SK-N-SH (cell line): ENCODE data around the gene TBCD. TPM values are rescaled to one million over a fixed set of nuclear protein-coding genes. Genes with fewer than 3 reads are reported as not detected.

ENCODE experiments used
- CTCF ChIA-PET: fragments of 300-600, 350-600 bp; formaldehyde crosslinking; extraction: SDS; loops from one replicate; lab custom pipeline; 2021; lab: Yijun Ruan, JAX
- POLR2A ChIA-PET: fragments of 350-600 bp; sonication (Branson Sonifier 250); formaldehyde crosslinking; extraction: SDS; loops from one replicate; lab custom pipeline; 2020; ENCODE audit warnings: antibody characterized with exemption, inconsistent platforms; lab: Yijun Ruan, JAX
- DNase-seq: peaks from one replicate; pipeline ENCODE4 v3.0.0; 2012
- H2AFZ ChIP-seq: fragments of 200-600 bp; sonication (generic); 2 replicates; pipeline ENCODE4 v1.8.1; 2016; ENCODE audit warnings: antibody characterized with exemption, mild to moderate bottlenecking, low read depth
- H3F3A ChIP-seq: fragments of 200-600 bp; sonication (generic); replicated peaks from 2 replicates; pipeline ENCODE3; 2016; ENCODE audit warnings: antibody characterized with exemption, mild to moderate bottlenecking; ENCODE audit not compliant: insufficient read depth
- H3K27ac ChIP-seq, 2 experiments: fragments of 200-500 bp in 1 of 2; fragments of 200-600 bp in 1 of 2; sonication (Bioruptor generic) in 1 of 2; sonication (generic), shearing (Covaris generic) in 1 of 2; 2 replicates each; pipeline versions ENCODE4 v1.5.1 to v1.6.1; 2014 to 2016; ENCODE audit warnings: low read depth in 2 of 2, inconsistent platforms in 1 of 2, low read length in 1 of 2, mild to moderate bottlenecking in 1 of 2, mixed read lengths in 1 of 2
- H3K27me3 ChIP-seq: fragments of 200-600 bp; sonication (generic), shearing (Covaris generic); 2 replicates; pipeline ENCODE4 v1.6.1; 2016; ENCODE audit warnings: mixed run types; ENCODE audit not compliant: insufficient read depth
- H3K36me3 ChIP-seq, 2 experiments: fragments of 200-500 bp in 1 of 2; fragments of 200-600 bp in 1 of 2; sonication (Bioruptor generic) in 1 of 2; sonication (generic) in 1 of 2; replicated peaks in 1 of 2; 2 replicates each; pipeline versions ENCODE3 to v1.5.1; 2014 to 2016; ENCODE audit warnings: low read length in 1 of 2, mild to moderate bottlenecking in 1 of 2; ENCODE audit not compliant: insufficient read depth in 2 of 2, control insufficient read depth in 1 of 2
- H3K4me1 ChIP-seq, 2 experiments: fragments of 200-500 bp in 1 of 2; fragments of 200-600 bp in 1 of 2; sonication (Bioruptor generic) in 1 of 2; sonication (generic), shearing (Covaris generic) in 1 of 2; 2 replicates each; pipeline versions ENCODE4 v1.5.1 to v1.6.1; 2014 to 2016; ENCODE audit warnings: low read depth in 1 of 2, low read length in 1 of 2, mixed run types in 1 of 2; ENCODE audit not compliant: insufficient read depth in 2 of 2, control insufficient read depth in 1 of 2
- H3K4me2 ChIP-seq: fragments of 200-600 bp; sonication (generic), shearing (Covaris generic); 2 replicates; pipeline ENCODE4 v1.6.1; 2017; ENCODE audit warnings: mixed run types
- H3K4me3 ChIP-seq, 2 experiments: fragments of 200-500 bp in 1 of 2; fragments of 200-600 bp in 1 of 2; sonication (Bioruptor generic) in 1 of 2; sonication (generic), shearing (Covaris generic) in 1 of 2; 2 replicates each; pipeline versions ENCODE4 v1.5.1 to v1.8.1; 2014 to 2016; ENCODE audit warnings: low read depth in 2 of 2, inconsistent platforms in 1 of 2, low read length in 1 of 2, mild to moderate bottlenecking in 1 of 2, mixed read lengths in 1 of 2, moderate library complexity in 1 of 2
- H3K79me2 ChIP-seq: fragments of 200-600 bp; sonication (generic); 2 replicates; pipeline ENCODE4 v1.8.1; 2017; ENCODE audit warnings: mild to moderate bottlenecking; ENCODE audit not compliant: insufficient read depth
- H3K9ac ChIP-seq: fragments of 200-600 bp; sonication (generic); 2 replicates; pipeline ENCODE4 v1.6.1; 2017; ENCODE audit warnings: mixed run types
- H3K9me2 ChIP-seq: fragments of 200-600 bp; sonication (generic); 2 replicates; pipeline ENCODE4 v1.6.1; 2017; ENCODE audit warnings: mixed run types
- H3K9me3 ChIP-seq: fragments of 200-600 bp; sonication (generic); 2 replicates; pipeline ENCODE4 v1.6.1; 2017; ENCODE audit warnings: mixed run types, mild to moderate bottlenecking, moderate library complexity
- H4K20me1 ChIP-seq: fragments of 200-600 bp; sonication (generic); 2 replicates; pipeline ENCODE4 v1.6.1; 2017; ENCODE audit warnings: mild to moderate bottlenecking, mixed run types; ENCODE audit not compliant: insufficient read depth
- MEF2A ChIP-seq: IDR thresholded peaks from 2 replicates; pipeline ENCODE4 v1.4.0; 2012; ENCODE audit warnings: low read depth, borderline replicate concordance
- NFIC ChIP-seq: IDR thresholded peaks from 2 replicates; pipeline ENCODE4 v1.4.0; 2012; ENCODE audit warnings: borderline replicate concordance
- NRF1 ChIP-seq: IDR thresholded peaks from 2 replicates; pipeline ENCODE4 v1.6.1; 2012; ENCODE audit warnings: low read depth, mild to moderate bottlenecking, low read length
- POLR2AphosphoS5 ChIP-seq: IDR thresholded peaks from 2 replicates; pipeline ENCODE4 v1.6.1; 2012; ENCODE audit warnings: low read depth, low read length
- SIN3A ChIP-seq: IDR thresholded peaks from 2 replicates; pipeline ENCODE4 v1.6.1; 2012; ENCODE audit warnings: low read depth, mild to moderate bottlenecking, low read length, moderate library complexity, borderline replicate concordance
- SMC3 ChIP-seq: IDR thresholded peaks from 2 replicates; pipeline ENCODE4 v1.6.1; 2012; ENCODE audit warnings: low read depth, low read length, improper control_type of control experiment
- TCF12 ChIP-seq: IDR thresholded peaks from 2 replicates; pipeline ENCODE4 v1.4.0; 2012
- YY1 ChIP-seq: IDR thresholded peaks from 2 replicates; pipeline ENCODE4 v1.4.0; 2012; ENCODE audit warnings: low read depth, mild to moderate bottlenecking
- WGBS: methylation state at CpG from one replicate; pipeline ENCODE4 v1.1.6; 2017; ENCODE audit warnings: low lambda C conversion rate; 5-methylcytosine and 5-hydroxymethylcytosine counted together
- polyA plus RNA-seq, 3 experiments: library from polyadenylated mRNA; depleted of rRNA; stranded (reverse); fragments of >200 nt; gene quantifications; 2 replicates each; pipeline ENCODE4 v1.2.3, GENCODE V29; 2012
- TF ChIP-seq, protein P1 (sequence below): IDR thresholded peaks from 2 replicates; pipeline ENCODE4 v1.6.1; 2012; ENCODE audit warnings: mild to moderate bottlenecking, low read depth, low read length, moderate library complexity
- TF ChIP-seq, protein P2 (sequence below): IDR thresholded peaks from 2 replicates; pipeline ENCODE4 v1.4.0; 2012; ENCODE audit warnings: low read depth, borderline replicate concordance
- TF ChIP-seq, protein P3 (sequence below): IDR thresholded peaks from 2 replicates; pipeline ENCODE4 v1.4.0; 2012; ENCODE audit warnings: low read depth, borderline replicate concordance
- TF ChIP-seq, protein P4 (sequence below): fragments of 200-600 bp; sonication (generic); IDR thresholded peaks from 2 replicates; pipeline ENCODE4 v1.6.1; 2017; ENCODE audit warnings: antibody characterized with exemption, mild to moderate bottlenecking, moderate library complexity

Gene TBCD
- polyA plus RNA-seq, 1 of the 3 experiments (the other 2 are of a cell fraction), result 107 TPM

DNA sequence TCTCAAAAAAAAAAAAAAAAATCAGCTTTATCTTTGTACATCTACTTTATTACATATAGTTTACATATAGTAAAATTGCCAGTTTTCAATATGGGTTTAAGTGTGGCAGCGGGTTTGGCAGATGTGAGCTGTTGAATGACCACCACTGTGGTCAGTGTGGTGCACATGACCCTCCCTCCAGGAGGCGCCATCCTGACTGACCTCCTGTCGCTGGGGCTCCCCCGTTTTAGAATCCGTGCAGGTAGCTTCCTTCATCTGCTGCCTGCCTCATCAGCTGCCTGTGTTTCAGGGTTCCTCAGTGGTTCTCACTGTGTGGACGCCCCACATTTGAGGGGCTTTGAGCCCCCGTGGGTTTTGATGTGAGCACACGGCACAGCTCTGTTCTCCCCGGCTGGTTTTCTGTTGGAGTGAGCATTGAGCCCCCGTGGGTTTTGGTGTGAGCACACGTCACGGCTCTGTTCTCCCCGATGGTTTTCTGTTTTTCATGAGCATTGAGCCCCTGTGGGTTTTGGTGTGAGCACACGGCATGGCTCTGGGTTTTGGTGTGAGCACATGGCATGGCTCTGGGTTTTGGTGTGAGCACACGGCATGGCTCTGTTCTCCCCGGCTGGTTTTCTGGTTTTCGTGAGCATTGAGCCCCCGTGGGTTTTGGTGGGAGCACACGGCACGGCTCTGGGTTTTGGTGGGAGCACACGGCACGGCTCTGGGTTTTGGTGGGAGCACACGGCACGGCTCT lies 145.8 kb downstream of the TBCD start:
- Histone ChIP-seq H2AFZ (no peak overlapping the region), H3K36me3 (peaks cover 0 to 28% of the 10 kb centered on the region in 2 experiments), H3K4me2 (no peak overlapping the region), H3K4me1 (peaks cover 0 to 8% of the 10 kb centered on the region in 2 experiments; a peak in 1 of 4 replicates), H3K27me3 (no peaks in the 10 kb centered on the region)
- ChIA-PET CTCF (interaction anchor here (1.1 to 1.7 kb wide), 4 partner anchors 21 to 282 kb away, joined by 3 to 5 read pairs (median 4); no protein-coding TSS in a partner anchor), POLR2A (no interaction called here)
- TF ChIP-seq, protein P1, sequence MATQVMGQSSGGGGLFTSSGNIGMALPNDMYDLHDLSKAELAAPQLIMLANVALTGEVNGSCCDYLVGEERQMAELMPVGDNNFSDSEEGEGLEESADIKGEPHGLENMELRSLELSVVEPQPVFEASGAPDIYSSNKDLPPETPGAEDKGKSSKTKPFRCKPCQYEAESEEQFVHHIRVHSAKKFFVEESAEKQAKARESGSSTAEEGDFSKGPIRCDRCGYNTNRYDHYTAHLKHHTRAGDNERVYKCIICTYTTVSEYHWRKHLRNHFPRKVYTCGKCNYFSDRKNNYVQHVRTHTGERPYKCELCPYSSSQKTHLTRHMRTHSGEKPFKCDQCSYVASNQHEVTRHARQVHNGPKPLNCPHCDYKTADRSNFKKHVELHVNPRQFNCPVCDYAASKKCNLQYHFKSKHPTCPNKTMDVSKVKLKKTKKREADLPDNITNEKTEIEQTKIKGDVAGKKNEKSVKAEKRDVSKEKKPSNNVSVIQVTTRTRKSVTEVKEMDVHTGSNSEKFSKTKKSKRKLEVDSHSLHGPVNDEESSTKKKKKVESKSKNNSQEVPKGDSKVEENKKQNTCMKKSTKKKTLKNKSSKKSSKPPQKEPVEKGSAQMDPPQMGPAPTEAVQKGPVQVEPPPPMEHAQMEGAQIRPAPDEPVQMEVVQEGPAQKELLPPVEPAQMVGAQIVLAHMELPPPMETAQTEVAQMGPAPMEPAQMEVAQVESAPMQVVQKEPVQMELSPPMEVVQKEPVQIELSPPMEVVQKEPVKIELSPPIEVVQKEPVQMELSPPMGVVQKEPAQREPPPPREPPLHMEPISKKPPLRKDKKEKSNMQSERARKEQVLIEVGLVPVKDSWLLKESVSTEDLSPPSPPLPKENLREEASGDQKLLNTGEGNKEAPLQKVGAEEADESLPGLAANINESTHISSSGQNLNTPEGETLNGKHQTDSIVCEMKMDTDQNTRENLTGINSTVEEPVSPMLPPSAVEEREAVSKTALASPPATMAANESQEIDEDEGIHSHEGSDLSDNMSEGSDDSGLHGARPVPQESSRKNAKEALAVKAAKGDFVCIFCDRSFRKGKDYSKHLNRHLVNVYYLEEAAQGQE, result no peak
- TF ChIP-seq, protein P2, sequence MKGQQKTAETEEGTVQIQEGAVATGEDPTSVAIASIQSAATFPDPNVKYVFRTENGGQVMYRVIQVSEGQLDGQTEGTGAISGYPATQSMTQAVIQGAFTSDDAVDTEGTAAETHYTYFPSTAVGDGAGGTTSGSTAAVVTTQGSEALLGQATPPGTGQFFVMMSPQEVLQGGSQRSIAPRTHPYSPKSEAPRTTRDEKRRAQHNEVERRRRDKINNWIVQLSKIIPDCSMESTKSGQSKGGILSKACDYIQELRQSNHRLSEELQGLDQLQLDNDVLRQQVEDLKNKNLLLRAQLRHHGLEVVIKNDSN, result no peak
- TF ChIP-seq TCF12 (no peak), MEF2A (no peak), SIN3A (no peak), POLR2AphosphoS5 (no peak), SMC3 (no peak), NRF1 (no peak), YY1 (no peak), NFIC (no peak)
- TF ChIP-seq, protein P3, sequence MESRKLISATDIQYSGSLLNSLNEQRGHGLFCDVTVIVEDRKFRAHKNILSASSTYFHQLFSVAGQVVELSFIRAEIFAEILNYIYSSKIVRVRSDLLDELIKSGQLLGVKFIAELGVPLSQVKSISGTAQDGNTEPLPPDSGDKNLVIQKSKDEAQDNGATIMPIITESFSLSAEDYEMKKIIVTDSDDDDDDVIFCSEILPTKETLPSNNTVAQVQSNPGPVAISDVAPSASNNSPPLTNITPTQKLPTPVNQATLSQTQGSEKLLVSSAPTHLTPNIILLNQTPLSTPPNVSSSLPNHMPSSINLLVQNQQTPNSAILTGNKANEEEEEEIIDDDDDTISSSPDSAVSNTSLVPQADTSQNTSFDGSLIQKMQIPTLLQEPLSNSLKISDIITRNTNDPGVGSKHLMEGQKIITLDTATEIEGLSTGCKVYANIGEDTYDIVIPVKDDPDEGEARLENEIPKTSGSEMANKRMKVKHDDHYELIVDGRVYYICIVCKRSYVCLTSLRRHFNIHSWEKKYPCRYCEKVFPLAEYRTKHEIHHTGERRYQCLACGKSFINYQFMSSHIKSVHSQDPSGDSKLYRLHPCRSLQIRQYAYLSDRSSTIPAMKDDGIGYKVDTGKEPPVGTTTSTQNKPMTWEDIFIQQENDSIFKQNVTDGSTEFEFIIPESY, result no peak
- TF ChIP-seq, protein P4, sequence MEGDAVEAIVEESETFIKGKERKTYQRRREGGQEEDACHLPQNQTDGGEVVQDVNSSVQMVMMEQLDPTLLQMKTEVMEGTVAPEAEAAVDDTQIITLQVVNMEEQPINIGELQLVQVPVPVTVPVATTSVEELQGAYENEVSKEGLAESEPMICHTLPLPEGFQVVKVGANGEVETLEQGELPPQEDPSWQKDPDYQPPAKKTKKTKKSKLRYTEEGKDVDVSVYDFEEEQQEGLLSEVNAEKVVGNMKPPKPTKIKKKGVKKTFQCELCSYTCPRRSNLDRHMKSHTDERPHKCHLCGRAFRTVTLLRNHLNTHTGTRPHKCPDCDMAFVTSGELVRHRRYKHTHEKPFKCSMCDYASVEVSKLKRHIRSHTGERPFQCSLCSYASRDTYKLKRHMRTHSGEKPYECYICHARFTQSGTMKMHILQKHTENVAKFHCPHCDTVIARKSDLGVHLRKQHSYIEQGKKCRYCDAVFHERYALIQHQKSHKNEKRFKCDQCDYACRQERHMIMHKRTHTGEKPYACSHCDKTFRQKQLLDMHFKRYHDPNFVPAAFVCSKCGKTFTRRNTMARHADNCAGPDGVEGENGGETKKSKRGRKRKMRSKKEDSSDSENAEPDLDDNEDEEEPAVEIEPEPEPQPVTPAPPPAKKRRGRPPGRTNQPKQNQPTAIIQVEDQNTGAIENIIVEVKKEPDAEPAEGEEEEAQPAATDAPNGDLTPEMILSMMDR, result no peak; the same call in 1 of the 2 replicates
- TF ChIP-seq, all 33 proteins: peak for 0
- H3K9me2 ChIP-seq, result no peaks in the 10 kb centered on the region
- WGBS, result 97% methylated on average over 22 of the region's 24 CpGs
- H3K9me3 ChIP-seq, result no peaks in the 10 kb centered on the region
- no peaks in the 10 kb centered on the region for H4K20me1 ChIP-seq
- DNase-seq, result no peak
- no peak overlapping the region for H3K9ac ChIP-seq
- H3K27ac ChIP-seq, result no peak overlapping the region
- H3K79me2 ChIP-seq, result no peaks in the 10 kb centered on the region; the same call in 1 of the 2 replicates
- H3K4me3 ChIP-seq, result no peak overlapping the region
- peaks cover 7% of the 10 kb centered on the region for H3F3A ChIP-seq
